Naive thymus-derived CD4-positive, alpha-beta T cell (primary cell): ENCODE data around the gene GPR55. TPM values are rescaled to one million over a fixed set of nuclear protein-coding genes. Genes with fewer than 3 reads are reported as not detected.

Experiments used
- ATAC-seq: fragments of 150-1000 bp; cut with Tn5 transposase; 2 replicates; pipeline ENCODE4 v1.10.0; 2021; ENCODE audit warnings: mild to moderate bottlenecking, moderate library complexity
- CTCF ChIA-PET: fragments of 350-600 bp; sonication (Branson Sonifier 250); formaldehyde crosslinking; loops from one replicate; lab custom pipeline; 2021; ENCODE audit warnings: antibody characterized with exemption; lab: Charles Lee
- POLR2A ChIA-PET: fragments of 350-600 bp; sonication (Branson Sonifier 250); formaldehyde crosslinking; loops from one replicate; lab custom pipeline; 2021; ENCODE audit warnings: antibody characterized with exemption, inconsistent platforms; lab: Charles Lee
- DNase-seq, 9 donors: peaks; one replicate each; pipeline versions ENCODE4 v3.0.0 to v3.0.0-alpha.2; 2020 to 2022; ENCODE audit warnings: mixed read lengths in 1 of 9
- H3K27ac ChIP-seq: one replicate; pipeline ENCODE4 v1.7.0; 2013; ENCODE audit warnings: mild to moderate bottlenecking, low read depth, low read length, moderate library complexity
- H3K27me3 ChIP-seq, 2 donors: one replicate each; pipeline ENCODE4 v1.7.0; 2013; ENCODE audit warnings: low read length in 2 of 2, mild to moderate bottlenecking in 2 of 2, moderate library complexity in 2 of 2; ENCODE audit not compliant: control insufficient read depth in 2 of 2, insufficient read depth in 2 of 2
- H3K36me3 ChIP-seq, 3 experiments: 1 replicate in 2 of 3; 2 replicates in 1 of 3; pipeline ENCODE4 v1.7.0; 2013; ENCODE audit warnings: low read length in 3 of 3, mild to moderate bottlenecking in 3 of 3, moderate library complexity in 1 of 3; ENCODE audit not compliant: insufficient read depth in 3 of 3, control insufficient read depth in 2 of 3
- H3K4me1 ChIP-seq, 2 donors: one replicate each; pipeline ENCODE4 v1.7.0; 2013; ENCODE audit warnings: low read length in 2 of 2, mild to moderate bottlenecking in 2 of 2, moderate library complexity in 1 of 2; ENCODE audit not compliant: control insufficient read depth in 2 of 2, insufficient read depth in 2 of 2
- H3K4me3 ChIP-seq: 2 replicates; pipeline ENCODE4 v1.7.0; 2013; ENCODE audit warnings: mild to moderate bottlenecking, low read length
- H3K9me3 ChIP-seq, 3 experiments: 1 replicate in 2 of 3; 2 replicates in 1 of 3; pipeline ENCODE4 v1.7.0; 2013; ENCODE audit warnings: low read length in 3 of 3; ENCODE audit not compliant: control insufficient read depth in 2 of 3
- H3K27ac Mint-ChIP-seq, 9 donors: one replicate each; pipeline ENCODE4 v1.8.0; 2020 to 2022; ENCODE audit warnings: mixed read lengths in 9 of 9, mild to moderate bottlenecking in 8 of 9, moderate library complexity in 5 of 9, inconsistent platforms in 2 of 9
- H3K27me3 Mint-ChIP-seq, 5 donors: one replicate each; pipeline ENCODE4 v1.8.0; 2021 to 2022; ENCODE audit warnings: mixed read lengths in 5 of 5, mild to moderate bottlenecking in 1 of 5
- H3K36me3 Mint-ChIP-seq, 5 donors: one replicate each; pipeline ENCODE4 v1.8.0; 2020 to 2022; ENCODE audit warnings: mixed read lengths in 5 of 5, mild to moderate bottlenecking in 3 of 5, inconsistent platforms in 1 of 5
- H3K4me1 Mint-ChIP-seq, 7 donors: one replicate each; pipeline ENCODE4 v1.8.0; 2020 to 2022; ENCODE audit warnings: mixed read lengths in 7 of 7, mild to moderate bottlenecking in 3 of 7, inconsistent platforms in 1 of 7
- H3K4me3 Mint-ChIP-seq, 10 donors: one replicate each; pipeline ENCODE4 v1.8.0; 2020 to 2022; ENCODE audit warnings: mild to moderate bottlenecking in 10 of 10, mixed read lengths in 10 of 10, moderate library complexity in 6 of 10, inconsistent platforms in 2 of 10
- H3K9me3 Mint-ChIP-seq, 11 donors: one replicate each; pipeline ENCODE4 v1.8.0; 2020 to 2022; ENCODE audit warnings: mixed read lengths in 11 of 11, mild to moderate bottlenecking in 4 of 11, inconsistent platforms in 1 of 11, moderate library complexity in 1 of 11
- intact Hi-C, 2 donors: fragments of 100-400 bp; cut with micrococcal nuclease; formaldehyde crosslinking; loops; one replicate each; pipeline ENCODE4 v1.15.1; 2023
- polyA plus RNA-seq, 2 donors: library from polyadenylated mRNA; unstranded; fragments of 300-500 nt; fragmentation: Illumina TruSeq; gene quantifications; one replicate each; pipeline ENCODE4 v1.2.3, GENCODE V29; 2021
- total RNA-seq, 6 experiments: library from RNA in 5 of 6; stranded (reverse) in 5 of 6; gene quantifications; 1 replicate in 5 of 6; 2 replicates in 1 of 6; pipeline ENCODE4 v1.2.3 and lab custom pipeline; 2021 to 2026

Gene GPR55, protein sequence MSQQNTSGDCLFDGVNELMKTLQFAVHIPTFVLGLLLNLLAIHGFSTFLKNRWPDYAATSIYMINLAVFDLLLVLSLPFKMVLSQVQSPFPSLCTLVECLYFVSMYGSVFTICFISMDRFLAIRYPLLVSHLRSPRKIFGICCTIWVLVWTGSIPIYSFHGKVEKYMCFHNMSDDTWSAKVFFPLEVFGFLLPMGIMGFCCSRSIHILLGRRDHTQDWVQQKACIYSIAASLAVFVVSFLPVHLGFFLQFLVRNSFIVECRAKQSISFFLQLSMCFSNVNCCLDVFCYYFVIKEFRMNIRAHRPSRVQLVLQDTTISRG
- total RNA-seq (1 to 10 TPM; 1.3 to 8.8 (median 2.5) TPM), polyA plus RNA-seq (1 to 10 TPM; 1.4 to 1.5 TPM), total RNA-seq (lab: John Stamatoyannopoulos, UW) (10.1 reads per million, percentile 36 among the genes with 10 or more reads in this experiment)

- peaks cover 0 to 30% (median 0%) of the 10 kb centered on the region in 5 donors for H3K27me3 Mint-ChIP-seq
- H3K9me3 ChIP-seq = no peaks in the 10 kb centered on the region
- H3K4me1 ChIP-seq = peaks cover 5 to 11% of the 10 kb centered on the region in 2 donors
- H3K36me3 Mint-ChIP-seq = no peaks in the 10 kb centered on the region
- H3K27ac ChIP-seq = peak within 1 kb of the TSS; percentile 58
- intact Hi-C loops = loop anchor here (1.0 to 5.0 kb wide), 5 partner anchors 19 to 62 kb away; partner anchors contain the start of gene ITM2C (in 1 of the 2)
- peak within 1 kb of the TSS; percentile 63 for H3K4me3 ChIP-seq
- ATAC-seq (peak; percentile 78), DNase-seq (peak in 7 of 9 donors; percentile 27 to 68 (median 39))
- CTCF ChIA-PET = interaction anchor here (0.9 to 2.2 kb wide), 3 partner anchors 14 to 49 kb away, joined by 3 to 7 read pairs (median 4); no protein-coding TSS in a partner anchor
- H3K4me3 Mint-ChIP-seq = peak within 1 kb of the TSS; percentile 80 to 89 (median 86)
- H3K9me3 Mint-ChIP-seq = no peaks in the 10 kb centered on the region
- H3K36me3 ChIP-seq = no peaks in the 10 kb centered on the region
- POLR2A ChIA-PET = no interaction called here
- peaks cover 28 to 50% (median 38%) of the 10 kb centered on the region in 7 donors for H3K4me1 Mint-ChIP-seq
- H3K27ac Mint-ChIP-seq = peak within 1 kb of the TSS; percentile 58 to 92 (median 86)
- H3K27me3 ChIP-seq = no peaks in the 10 kb centered on the region
These were observed at the start of gene GPR55 for GRCh38 chr2:230924470-230925341. Gene GPR55, minus strand, starts transcription at chr2:230925242. Its CDS starts 14,280 bp downstream, at chr2:230910962.

- Histone ChIP-seq H3K36me3 (no peaks in the 10 kb centered on the region), H3K27ac (no peak overlapping the region), H3K27me3 (no peaks in the 10 kb centered on the region), H3K9me3 (no peaks in the 10 kb centered on the region), H3K4me3 (peak overlapping the region; percentile 34), H3K4me1 (peaks cover 13 to 23% of the 10 kb centered on the region in 2 donors)
- H3K27ac Mint-ChIP-seq = peak overlapping the region; percentile 48 to 91 (median 71)
- H3K36me3 Mint-ChIP-seq = peaks cover 0 to 1% (median 0%) of the 10 kb centered on the region in 5 donors
- peaks cover 10 to 20% (median 14%) of the 10 kb centered on the region in 7 donors for H3K4me1 Mint-ChIP-seq
- H3K4me3 Mint-ChIP-seq = peak overlapping the region in 8 of 10 donors; percentile 3 to 63 (median 44)
- ChIA-PET CTCF (interaction anchor here (0.9 kb wide), 1 partner anchor 12 kb away, joined by 5 read pairs; no protein-coding TSS in a partner anchor), POLR2A (interaction anchor here (0.8 kb wide), 1 partner anchor 310 kb away, joined by 3 read pairs; no protein-coding TSS in a partner anchor)
- intact Hi-C loops = loop anchor here in 1 of 2 donors (5.0 kb wide), 1 partner anchor 47 kb away; the partner anchor contains the start of gene GPR55
- ATAC-seq (peak; percentile 95), DNase-seq (peak in 5 of 9 donors; percentile 9 to 69 (median 25))
- peaks cover 0 to 42% (median 0%) of the 10 kb centered on the region in 5 donors for H3K27me3 Mint-ChIP-seq
- peaks cover 0 to 2% (median 0%) of the 10 kb centered on the region in 11 donors for H3K9me3 Mint-ChIP-seq
These were observed 49.3 kb upstream of the GPR55 start for GRCh38 chr2:230974096-230974913.

- ChIA-PET POLR2A (no interaction called here), CTCF (no interaction called here)
- Histone ChIP-seq H3K4me3 (no peak overlapping the region), H3K4me1 (peaks cover 13 to 23% of the 10 kb centered on the region in 2 donors), H3K27ac (no peak overlapping the region), H3K9me3 (no peaks in the 10 kb centered on the region), H3K36me3 (no peaks in the 10 kb centered on the region), H3K27me3 (no peaks in the 10 kb centered on the region)
- intact Hi-C loops = loop anchor here in 1 of 2 donors (5.0 kb wide), 1 partner anchor 45 kb away; the partner anchor contains the start of gene GPR55
- Mint-ChIP-seq H3K27me3 (peaks cover 0 to 48% (median 0%) of the 10 kb centered on the region in 5 donors), H3K27ac (peak overlapping the region in 1 of 9 donors; percentile 28), H3K4me1 (peaks cover 10 to 23% (median 14%) of the 10 kb centered on the region in 7 donors), H3K4me3 (no peak overlapping the region), H3K36me3 (peaks cover 0 to 1% (median 0%) of the 10 kb centered on the region in 5 donors), H3K9me3 (peaks cover 0 to 2% (median 0%) of the 10 kb centered on the region in 11 donors)
- DNase-seq (no peak), ATAC-seq (no peak)
These were observed 47.0 kb upstream of the GPR55 start for GRCh38 chr2:230972046-230972445.

GRCh38 chr2:230969659-230970015 is 44.6 kb upstream of the GPR55 start:
- Mint-ChIP-seq H3K9me3 (peaks cover 0 to 2% (median 0%) of the 10 kb centered on the region in 11 donors), H3K36me3 (peaks cover 0 to 1% (median 0%) of the 10 kb centered on the region in 5 donors), H3K27ac (no peak overlapping the region), H3K4me1 (peaks cover 9 to 19% (median 12%) of the 10 kb centered on the region in 7 donors), H3K4me3 (peak overlapping the region in 1 of 10 donors; percentile 2), H3K27me3 (peaks cover 0 to 37% (median 0%) of the 10 kb centered on the region in 5 donors)
- ATAC-seq (no peak), DNase-seq (no peak)
- H3K36me3 ChIP-seq = no peaks in the 10 kb centered on the region
- H3K4me3 ChIP-seq = no peak overlapping the region
- H3K27me3 ChIP-seq = no peaks in the 10 kb centered on the region
- CTCF ChIA-PET = no interaction called here
- POLR2A ChIA-PET = no interaction called here
- intact Hi-C loops = loop anchor here in 1 of 2 donors (5.0 kb wide), 1 partner anchor 42 kb away; the partner anchor contains the start of gene GPR55
- no peaks in the 10 kb centered on the region for H3K9me3 ChIP-seq
- peaks cover 12 to 19% of the 10 kb centered on the region in 2 donors for H3K4me1 ChIP-seq
- no peak overlapping the region for H3K27ac ChIP-seq

DNA sequence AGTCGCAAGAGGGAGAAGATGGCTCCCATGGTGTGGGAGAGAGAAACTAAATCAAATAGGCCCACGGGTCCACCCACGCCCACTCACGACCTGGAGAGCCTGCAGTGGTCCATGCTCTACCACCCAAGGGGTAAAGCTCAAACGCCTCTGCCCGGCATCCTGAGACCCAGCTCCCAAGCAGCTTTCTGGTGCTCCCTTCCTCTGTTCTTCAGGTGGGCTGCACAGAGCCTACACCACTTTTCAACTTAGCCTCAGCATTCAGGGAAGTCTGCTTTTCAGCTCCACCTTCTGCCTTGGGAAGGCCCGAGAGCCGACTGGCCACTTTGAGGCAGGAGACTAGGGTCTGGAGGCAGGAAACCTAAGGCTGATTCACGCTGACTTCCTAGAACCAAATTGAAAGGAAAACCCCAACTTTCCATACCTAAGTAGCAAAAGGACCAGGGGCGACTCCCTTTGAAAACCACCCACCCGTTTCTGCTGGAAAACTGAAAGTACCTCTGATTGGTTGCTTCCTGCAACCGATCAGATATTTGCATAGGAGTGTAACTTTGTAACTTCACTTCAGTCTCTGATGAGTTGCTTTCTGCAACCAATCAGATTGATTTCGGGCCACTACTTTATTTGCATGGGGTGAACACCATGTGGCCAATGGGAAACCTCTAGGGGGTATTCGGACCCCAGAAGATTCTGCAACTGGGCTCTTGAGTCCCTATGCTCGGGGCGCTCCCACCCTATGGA is 44.0 kb upstream of the GPR55 start:
- no peak for ATAC-seq
- peaks cover 0 to 1% (median 0%) of the 10 kb centered on the region in 5 donors for H3K36me3 Mint-ChIP-seq
- H3K4me1 ChIP-seq = peaks cover 7 to 14% of the 10 kb centered on the region in 2 donors
- no peak overlapping the region for H3K27ac Mint-ChIP-seq
- ChIA-PET CTCF (no interaction called here), POLR2A (no interaction called here)
- intact Hi-C loops = no loop called here
- H3K9me3 Mint-ChIP-seq = peaks cover 0 to 2% (median 0%) of the 10 kb centered on the region in 11 donors
- H3K36me3 ChIP-seq = no peaks in the 10 kb centered on the region
- H3K9me3 ChIP-seq = no peaks in the 10 kb centered on the region
- H3K27me3 Mint-ChIP-seq = peaks cover 0 to 32% (median 0%) of the 10 kb centered on the region in 5 donors
- no peak for DNase-seq
- peaks cover 4 to 14% (median 6%) of the 10 kb centered on the region in 7 donors for H3K4me1 Mint-ChIP-seq
- peak overlapping the region in 2 of 10 donors; percentile 2 to 11 for H3K4me3 Mint-ChIP-seq
- H3K27ac ChIP-seq = no peak overlapping the region
- H3K27me3 ChIP-seq = no peaks in the 10 kb centered on the region
- H3K4me3 ChIP-seq = no peak overlapping the region
